ENCODE data around the gene PFKP. TPM values are rescaled to one million over a fixed set of nuclear protein-coding genes. Genes with fewer than 3 reads are reported as not detected.
A peak's percentile ranks its signal among the peaks of the same experiment; 100 is the strongest.

Gene PFKP
- total and polyA plus RNA-seq, 5 donors from 2014 or later: 43.1 to 103 (median 52.3) TPM

DNA sequence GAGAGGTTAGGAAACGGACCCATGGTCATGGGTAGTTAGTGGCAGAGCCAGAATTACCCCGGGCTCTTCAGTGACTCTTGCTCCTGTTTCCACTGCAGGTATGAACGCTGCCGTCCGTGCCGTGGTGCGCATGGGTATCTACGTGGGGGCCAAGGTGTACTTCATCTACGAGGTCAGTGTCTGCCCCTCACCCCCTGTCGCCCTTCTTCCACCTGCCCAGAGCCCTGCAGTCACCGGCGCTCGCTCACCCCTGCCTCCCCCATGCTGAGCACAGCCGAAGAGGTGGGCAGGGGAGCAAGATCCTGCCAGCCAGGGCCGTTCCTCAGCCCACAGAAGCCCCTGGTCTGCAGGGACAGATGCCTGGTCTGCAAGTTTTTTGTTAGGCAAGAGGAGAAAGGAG is 14.9 kb downstream of the PFKP start:
- ATAC-seq (ENCODE audit: low read depth in 2 of 2): no peak
- Histone ChIP-seq H3K27me3 (ENCODE audit: control insufficient read depth, insufficient read depth, low read length) (no peaks in the 10 kb centered on the region), H3K27ac (ENCODE audit: insufficient read depth, low read length, poor library complexity, severe bottlenecking) (no peak overlapping the region), H3K4me1 (ENCODE audit: control insufficient read depth, insufficient read depth, low read length, poor library complexity, severe bottlenecking) (peaks cover 7% of the 10 kb centered on the region), H3K36me3 (ENCODE audit: control insufficient read depth, insufficient read depth, low read length) (peaks cover 14% of the 10 kb centered on the region), H3K9me3 (ENCODE audit: control insufficient read depth in 2 of 2, low read length in 2 of 2) (no peaks in the 10 kb centered on the region), H3K4me3 (ENCODE audit: low read depth, low read length) (no peak overlapping the region)
- H3K9me3 Mint-ChIP-seq: peaks cover 0 to 1% (median 0%) of the 10 kb centered on the region in 7 donors
- H3K27ac Mint-ChIP-seq: no peak overlapping the region
- H3K27me3 Mint-ChIP-seq: no peaks in the 10 kb centered on the region
- H3K4me1 Mint-ChIP-seq: peaks cover 12 to 31% (median 19%) of the 10 kb centered on the region in 4 donors
- peaks cover 13% of the 10 kb centered on the region for H3K36me3 Mint-ChIP-seq
- DNase-seq: no peak
- H3K4me3 Mint-ChIP-seq: no peak overlapping the region

DNA sequence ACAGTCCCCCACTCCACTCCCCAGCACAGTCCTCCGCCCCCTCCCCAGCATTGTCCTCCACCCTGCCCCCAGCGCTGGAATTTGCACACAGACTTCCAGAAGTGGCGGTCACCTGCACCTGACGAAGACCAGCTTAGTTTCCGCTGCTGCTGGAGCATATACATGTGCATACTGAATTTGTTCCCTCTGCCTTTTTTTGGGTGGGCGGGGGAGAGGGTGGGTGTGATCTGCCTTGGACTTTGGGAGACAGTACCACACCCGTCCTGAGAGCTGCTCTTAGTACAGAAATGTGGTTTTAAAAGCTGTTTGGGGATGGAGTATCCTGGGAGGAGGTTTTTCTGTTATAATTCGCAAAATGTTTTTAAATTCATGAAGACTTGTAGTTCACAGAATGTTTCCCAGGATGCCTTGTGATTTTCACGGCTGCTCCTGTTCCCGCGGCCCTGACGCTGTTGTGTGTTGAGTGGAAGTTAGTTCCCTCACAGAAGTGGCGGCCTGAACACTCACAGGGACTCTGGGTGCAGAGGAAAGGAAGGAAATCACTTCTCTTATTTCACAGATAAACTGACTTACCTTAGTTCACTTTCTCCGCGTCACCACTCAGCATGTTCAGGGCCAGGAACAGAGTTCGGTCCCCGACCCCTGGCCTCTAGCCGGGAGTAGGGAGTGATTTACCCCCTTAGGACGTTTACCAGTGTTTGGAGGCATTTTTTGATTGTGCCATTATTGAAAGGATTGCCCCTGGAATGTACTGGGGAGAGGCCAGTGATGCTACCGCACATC is 18.6 kb downstream of the PFKP start:
- Histone ChIP-seq H3K27ac (ENCODE audit: insufficient read depth, low read length, poor library complexity, severe bottlenecking) (no peak overlapping the region), H3K27me3 (ENCODE audit: control insufficient read depth, insufficient read depth, low read length) (no peaks in the 10 kb centered on the region), H3K4me1 (ENCODE audit: control insufficient read depth, insufficient read depth, low read length, poor library complexity, severe bottlenecking) (peaks cover 10% of the 10 kb centered on the region), H3K36me3 (ENCODE audit: control insufficient read depth, insufficient read depth, low read length) (peaks cover 14% of the 10 kb centered on the region), H3K4me3 (ENCODE audit: low read depth, low read length) (no peak overlapping the region), H3K9me3 (ENCODE audit: control insufficient read depth in 2 of 2, low read length in 2 of 2) (no peaks in the 10 kb centered on the region)
- Mint-ChIP-seq H3K9me3 (peaks cover 0 to 1% (median 0%) of the 10 kb centered on the region in 7 donors), H3K4me1 (peaks cover 12 to 40% (median 24%) of the 10 kb centered on the region in 4 donors), H3K27me3 (no peaks in the 10 kb centered on the region), H3K36me3 (peaks cover 22% of the 10 kb centered on the region), H3K27ac (peak overlapping the region in 1 of 3 donors; percentile 90), H3K4me3 (no peak overlapping the region)
- DNase-seq (no peak), ATAC-seq (ENCODE audit: low read depth in 2 of 2) (no peak)

GRCh38 chr10:3090388-3090787 is 23.0 kb downstream of the PFKP start:
- Histone ChIP-seq H3K36me3 (ENCODE audit: control insufficient read depth, insufficient read depth, low read length) (peaks cover 4% of the 10 kb centered on the region), H3K27ac (ENCODE audit: insufficient read depth, low read length, poor library complexity, severe bottlenecking) (no peak overlapping the region), H3K4me3 (ENCODE audit: low read depth, low read length) (no peak overlapping the region), H3K27me3 (ENCODE audit: control insufficient read depth, insufficient read depth, low read length) (no peaks in the 10 kb centered on the region), H3K9me3 (ENCODE audit: control insufficient read depth in 2 of 2, low read length in 2 of 2) (no peaks in the 10 kb centered on the region), H3K4me1 (ENCODE audit: control insufficient read depth, insufficient read depth, low read length, poor library complexity, severe bottlenecking) (peaks cover 45% of the 10 kb centered on the region)
- H3K27me3 Mint-ChIP-seq: no peaks in the 10 kb centered on the region
- DNase-seq (no peak), ATAC-seq (ENCODE audit: low read depth in 2 of 2) (no peak)
- no peaks in the 10 kb centered on the region for H3K9me3 Mint-ChIP-seq
- peaks cover 37% of the 10 kb centered on the region for H3K36me3 Mint-ChIP-seq
- H3K4me3 Mint-ChIP-seq: peak overlapping the region in 1 of 4 donors; percentile 41
- peaks cover 21 to 69% (median 49%) of the 10 kb centered on the region in 4 donors for H3K4me1 Mint-ChIP-seq
- H3K27ac Mint-ChIP-seq: no peak overlapping the region

DNA sequence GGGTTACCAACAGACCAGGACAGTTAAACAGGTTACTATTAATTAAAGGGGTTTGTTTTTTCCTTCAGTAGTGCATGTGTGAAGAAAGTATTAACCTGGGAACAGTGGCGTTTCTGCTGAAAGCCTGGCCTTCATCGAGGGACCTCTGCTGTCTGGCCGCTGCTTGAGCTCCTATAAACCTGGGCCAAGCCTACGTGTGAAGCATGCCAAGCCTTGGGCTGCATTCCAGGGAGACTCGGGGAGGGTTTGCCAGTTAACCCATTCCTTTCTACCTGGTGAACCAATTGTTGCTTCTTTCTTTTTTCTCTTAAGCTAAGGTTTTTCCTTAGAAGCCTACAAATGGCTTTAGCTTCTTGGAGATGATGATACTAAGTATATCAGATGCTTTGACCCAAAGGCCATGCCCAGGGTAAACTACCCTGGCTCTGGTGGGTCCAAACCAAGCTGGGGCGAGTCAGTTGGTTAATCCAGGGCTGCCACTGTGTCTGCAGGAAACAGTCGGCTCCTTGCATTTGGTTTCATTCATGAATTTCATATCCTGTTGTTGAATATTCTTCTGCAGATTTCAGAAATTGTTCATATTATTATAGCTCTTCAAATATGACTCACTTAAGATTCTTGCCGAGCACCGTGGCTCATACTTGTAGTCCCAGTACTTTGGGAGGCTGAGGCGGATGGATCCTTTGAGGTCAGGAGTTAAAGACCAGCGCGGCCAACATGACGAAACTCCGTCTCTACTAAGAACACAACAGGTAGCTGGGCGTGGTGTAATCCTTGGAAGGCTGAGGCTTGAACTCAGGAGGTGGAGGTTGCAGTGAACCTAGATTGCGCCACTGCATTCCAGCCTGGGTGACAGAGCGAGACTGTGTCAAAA is 23.8 kb downstream of the PFKP start:
- Histone ChIP-seq H3K4me3 (ENCODE audit: low read depth, low read length) (peak overlapping the region; percentile 44), H3K27ac (ENCODE audit: insufficient read depth, low read length, poor library complexity, severe bottlenecking) (peak overlapping the region; percentile 33), H3K4me1 (ENCODE audit: control insufficient read depth, insufficient read depth, low read length, poor library complexity, severe bottlenecking) (peaks cover 46% of the 10 kb centered on the region), H3K9me3 (ENCODE audit: control insufficient read depth in 2 of 2, low read length in 2 of 2) (no peaks in the 10 kb centered on the region), H3K27me3 (ENCODE audit: control insufficient read depth, insufficient read depth, low read length) (no peaks in the 10 kb centered on the region), H3K36me3 (ENCODE audit: control insufficient read depth, insufficient read depth, low read length) (peaks cover 2% of the 10 kb centered on the region)
- ATAC-seq (ENCODE audit: low read depth in 2 of 2): peak in 1 of 2 donors; percentile 18
- DNase-seq: peak in 1 of 3 donors; percentile 78
- Mint-ChIP-seq H3K4me1 (peaks cover 27 to 72% (median 54%) of the 10 kb centered on the region in 4 donors), H3K4me3 (peak overlapping the region; percentile 41 to 76 (median 62)), H3K36me3 (peaks cover 37% of the 10 kb centered on the region), H3K27me3 (no peaks in the 10 kb centered on the region), H3K27ac (peak overlapping the region; percentile 67 to 90 (median 83)), H3K9me3 (no peaks in the 10 kb centered on the region)

DNA sequence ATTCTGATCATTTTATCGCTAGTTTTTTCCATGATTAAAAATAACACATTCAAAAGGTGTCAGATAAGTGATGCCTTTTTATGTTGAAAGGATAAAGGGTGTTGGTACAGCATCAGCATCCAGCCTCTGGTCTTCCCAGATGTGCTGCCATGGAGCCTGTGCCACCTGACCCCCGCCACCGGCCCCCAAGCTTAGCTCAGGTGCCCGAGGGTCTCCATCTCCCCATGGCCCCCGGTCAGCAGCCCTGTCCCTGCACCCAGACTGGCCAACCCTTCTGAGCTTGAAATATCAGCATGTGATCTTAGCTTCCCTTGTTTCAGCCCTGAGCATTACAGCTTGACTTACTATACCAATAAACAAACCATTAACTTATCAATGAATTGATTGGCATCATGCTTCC is 24.6 kb downstream of the PFKP start:
- H3K9me3 ChIP-seq (ENCODE audit: control insufficient read depth in 2 of 2, low read length in 2 of 2): no peaks in the 10 kb centered on the region
- no peaks in the 10 kb centered on the region for H3K27me3 ChIP-seq (ENCODE audit: control insufficient read depth, insufficient read depth, low read length)
- DNase-seq: no peak
- H3K27me3 Mint-ChIP-seq: no peaks in the 10 kb centered on the region
- H3K4me1 ChIP-seq (ENCODE audit: control insufficient read depth, insufficient read depth, low read length, poor library complexity, severe bottlenecking): peaks cover 44% of the 10 kb centered on the region
- H3K36me3 Mint-ChIP-seq: peaks cover 37% of the 10 kb centered on the region
- ATAC-seq (ENCODE audit: low read depth in 2 of 2): no peak
- no peaks in the 10 kb centered on the region for H3K36me3 ChIP-seq (ENCODE audit: control insufficient read depth, insufficient read depth, low read length)
- no peak overlapping the region for H3K4me3 ChIP-seq (ENCODE audit: low read depth, low read length)
- peaks cover 27 to 65% (median 51%) of the 10 kb centered on the region in 4 donors for H3K4me1 Mint-ChIP-seq
- peak overlapping the region; percentile 9 to 54 (median 47) for H3K27ac Mint-ChIP-seq
- H3K27ac ChIP-seq (ENCODE audit: insufficient read depth, low read length, poor library complexity, severe bottlenecking): no peak overlapping the region
- H3K9me3 Mint-ChIP-seq: no peaks in the 10 kb centered on the region
- H3K4me3 Mint-ChIP-seq: peak overlapping the region in 1 of 4 donors; percentile 5

DNA sequence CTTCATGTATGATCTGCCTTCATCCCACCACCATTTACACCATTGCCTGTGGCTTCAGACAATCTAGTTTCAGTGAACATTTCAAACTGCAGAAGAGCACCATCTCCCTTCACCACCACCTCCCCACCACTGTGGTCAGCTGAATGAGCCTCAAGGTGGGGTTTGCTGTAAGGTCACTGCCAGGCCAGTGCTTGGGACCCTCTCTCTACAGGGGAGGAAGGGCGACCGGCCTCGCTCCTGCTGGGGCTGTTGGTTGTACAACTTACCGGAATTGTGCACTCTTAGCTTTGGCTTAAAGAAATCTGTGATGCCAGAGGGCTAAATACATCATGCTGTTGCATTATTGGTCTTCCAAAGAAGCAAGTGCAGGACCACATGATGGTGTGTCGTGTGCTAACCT is 26.6 kb downstream of the PFKP start:
- Histone ChIP-seq H3K36me3 (ENCODE audit: control insufficient read depth, insufficient read depth, low read length) (peaks cover 2% of the 10 kb centered on the region), H3K27ac (ENCODE audit: insufficient read depth, low read length, poor library complexity, severe bottlenecking) (no peak overlapping the region), H3K27me3 (ENCODE audit: control insufficient read depth, insufficient read depth, low read length) (no peaks in the 10 kb centered on the region), H3K9me3 (ENCODE audit: control insufficient read depth in 2 of 2, low read length in 2 of 2) (no peaks in the 10 kb centered on the region), H3K4me3 (ENCODE audit: low read depth, low read length) (no peak overlapping the region), H3K4me1 (ENCODE audit: control insufficient read depth, insufficient read depth, low read length, poor library complexity, severe bottlenecking) (peaks cover 44% of the 10 kb centered on the region)
- no peak for ATAC-seq (ENCODE audit: low read depth in 2 of 2)
- H3K4me1 Mint-ChIP-seq: peaks cover 27 to 59% (median 47%) of the 10 kb centered on the region in 4 donors
- DNase-seq: no peak
- H3K27me3 Mint-ChIP-seq: no peaks in the 10 kb centered on the region
- H3K4me3 Mint-ChIP-seq: peak overlapping the region in 1 of 4 donors; percentile 30
- H3K27ac Mint-ChIP-seq: peak overlapping the region in 1 of 3 donors; percentile 6
- peaks cover 40% of the 10 kb centered on the region for H3K36me3 Mint-ChIP-seq
- no peaks in the 10 kb centered on the region for H3K9me3 Mint-ChIP-seq

GRCh38 chr10:3094609-3095036 is 27.3 kb downstream of the PFKP start:
- Histone ChIP-seq H3K9me3 (ENCODE audit: control insufficient read depth in 2 of 2, low read length in 2 of 2) (no peaks in the 10 kb centered on the region), H3K27ac (ENCODE audit: insufficient read depth, low read length, poor library complexity, severe bottlenecking) (no peak overlapping the region), H3K36me3 (ENCODE audit: control insufficient read depth, insufficient read depth, low read length) (peaks cover 7% of the 10 kb centered on the region), H3K4me3 (ENCODE audit: low read depth, low read length) (peak overlapping the region; percentile 75), H3K4me1 (ENCODE audit: control insufficient read depth, insufficient read depth, low read length, poor library complexity, severe bottlenecking) (peaks cover 44% of the 10 kb centered on the region), H3K27me3 (ENCODE audit: control insufficient read depth, insufficient read depth, low read length) (no peaks in the 10 kb centered on the region)
- ATAC-seq (ENCODE audit: low read depth in 2 of 2): no peak
- H3K4me3 Mint-ChIP-seq: peak overlapping the region in 3 of 4 donors; percentile 36 to 81 (median 72)
- H3K4me1 Mint-ChIP-seq: peaks cover 27 to 60% (median 49%) of the 10 kb centered on the region in 4 donors
- no peak for DNase-seq
- no peaks in the 10 kb centered on the region for H3K27me3 Mint-ChIP-seq
- peaks cover 43% of the 10 kb centered on the region for H3K36me3 Mint-ChIP-seq
- no peaks in the 10 kb centered on the region for H3K9me3 Mint-ChIP-seq
- H3K27ac Mint-ChIP-seq: peak overlapping the region in 1 of 3 donors; percentile 28

Data from CD4-positive, CD25-positive, alpha-beta regulatory T cell (primary cell).